Fibroblast of skin of right quadriceps (primary cell): Measurements from ENCODE around the gene PLVAP.
A peak's percentile ranks its signal among the peaks of the same experiment; 100 is the strongest.

Experiments used
- DNase-seq: peaks from one replicate; pipeline ENCODE4 v3.0.0-alpha.2; 2013

Gene PLVAP

DNA sequence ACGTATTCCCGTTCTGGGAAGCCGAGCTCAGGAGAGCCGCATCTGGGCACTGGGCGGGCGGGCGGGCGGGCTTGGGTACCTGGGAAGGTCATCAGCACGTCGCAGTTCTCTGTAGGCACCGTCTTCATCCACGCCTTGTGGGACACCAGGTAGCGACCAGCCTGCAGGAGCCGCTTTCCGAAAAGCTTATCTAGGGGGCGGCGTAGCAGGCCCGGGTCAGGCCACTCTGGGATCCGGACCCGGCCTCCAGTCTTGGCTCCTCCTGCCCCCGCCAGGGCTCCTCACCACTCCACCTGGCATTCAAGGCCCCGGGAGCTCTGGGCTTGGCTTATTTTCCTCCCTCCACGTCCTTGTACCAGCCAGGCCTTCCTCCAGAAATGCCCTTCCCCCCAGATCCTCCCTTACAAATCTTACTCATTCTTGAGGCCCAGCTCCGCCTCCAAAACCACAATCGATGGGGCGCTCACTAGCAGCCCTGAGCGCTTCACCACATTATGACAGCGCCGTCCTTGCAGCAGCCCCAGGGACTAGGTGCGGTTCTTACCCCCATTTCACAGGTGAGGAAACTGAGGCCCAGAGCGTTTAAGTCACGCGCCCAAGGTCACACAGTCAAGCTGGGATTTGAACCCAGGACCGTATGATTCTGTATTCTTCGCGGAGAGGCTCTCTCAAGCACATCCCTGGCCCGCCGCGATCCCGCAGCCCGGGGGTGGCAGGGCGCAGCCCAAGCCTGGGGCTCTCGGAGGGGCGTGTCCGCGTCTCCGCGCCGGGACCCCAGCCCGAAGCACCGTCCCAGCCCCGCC, 43.3 kb downstream of the PLVAP start:
- DNase-seq = peak; percentile 89

- DNase-seq = peak; percentile 55
Measured at GRCh38 chr19:17332677-17333581, 44.2 kb downstream of the PLVAP start.

- no peak for DNase-seq
Measured at GRCh38 chr19:17332360-17332676, 44.8 kb downstream of the PLVAP start.

- DNase-seq = no peak
Measured at GRCh38 chr19:17331045-17331558, 46.0 kb downstream of the PLVAP start.

GRCh38 chr19:17330262-17331044, 46.7 kb downstream of the PLVAP start:
- DNase-seq = no peak

GRCh38 chr19:17329366-17330261, 47.5 kb downstream of the PLVAP start:
- DNase-seq = no peak

DNA sequence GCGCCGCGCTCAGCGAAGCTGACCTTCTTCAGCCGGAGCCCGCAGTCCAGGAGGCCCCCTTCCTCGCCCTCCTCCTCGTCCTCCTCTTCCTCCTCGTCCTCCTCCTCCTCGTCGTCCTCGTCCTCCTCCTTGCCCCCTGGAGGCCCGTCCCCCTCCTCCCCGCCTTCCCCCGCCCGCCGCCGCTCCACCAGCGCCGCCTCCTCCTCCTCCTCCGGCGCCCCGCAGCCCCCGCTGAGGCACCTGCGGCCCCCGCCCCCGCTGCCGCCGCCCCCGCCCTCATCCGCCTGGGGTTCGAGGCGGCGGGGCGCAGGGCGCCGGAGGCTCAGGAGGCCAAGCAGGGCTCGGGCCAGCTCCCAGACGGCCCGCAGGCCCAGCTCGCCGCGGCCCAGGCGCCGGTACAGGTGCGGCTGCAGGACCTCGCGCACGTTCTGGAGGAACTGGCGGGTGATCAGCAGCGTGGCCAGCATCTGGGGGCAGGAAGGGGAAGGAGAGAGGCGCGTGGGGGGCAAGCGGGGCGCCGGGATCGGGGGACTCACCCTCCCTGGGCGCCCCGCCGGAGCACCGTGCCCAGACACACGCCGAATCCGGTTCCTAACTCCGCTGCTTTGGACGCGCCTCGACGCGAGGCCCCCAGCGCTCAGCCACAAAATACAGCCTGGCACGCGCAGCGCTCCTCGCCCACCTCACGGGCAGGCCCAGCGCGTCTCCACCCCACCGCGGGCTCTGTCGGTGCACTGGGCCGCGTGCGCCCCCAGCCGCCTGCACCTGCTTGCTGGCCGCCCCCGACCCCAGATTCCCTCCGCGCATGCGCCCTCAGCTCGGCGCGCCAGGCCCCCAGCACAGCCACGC, 48.4 kb downstream of the PLVAP start:
- no peak for DNase-seq

DNA sequence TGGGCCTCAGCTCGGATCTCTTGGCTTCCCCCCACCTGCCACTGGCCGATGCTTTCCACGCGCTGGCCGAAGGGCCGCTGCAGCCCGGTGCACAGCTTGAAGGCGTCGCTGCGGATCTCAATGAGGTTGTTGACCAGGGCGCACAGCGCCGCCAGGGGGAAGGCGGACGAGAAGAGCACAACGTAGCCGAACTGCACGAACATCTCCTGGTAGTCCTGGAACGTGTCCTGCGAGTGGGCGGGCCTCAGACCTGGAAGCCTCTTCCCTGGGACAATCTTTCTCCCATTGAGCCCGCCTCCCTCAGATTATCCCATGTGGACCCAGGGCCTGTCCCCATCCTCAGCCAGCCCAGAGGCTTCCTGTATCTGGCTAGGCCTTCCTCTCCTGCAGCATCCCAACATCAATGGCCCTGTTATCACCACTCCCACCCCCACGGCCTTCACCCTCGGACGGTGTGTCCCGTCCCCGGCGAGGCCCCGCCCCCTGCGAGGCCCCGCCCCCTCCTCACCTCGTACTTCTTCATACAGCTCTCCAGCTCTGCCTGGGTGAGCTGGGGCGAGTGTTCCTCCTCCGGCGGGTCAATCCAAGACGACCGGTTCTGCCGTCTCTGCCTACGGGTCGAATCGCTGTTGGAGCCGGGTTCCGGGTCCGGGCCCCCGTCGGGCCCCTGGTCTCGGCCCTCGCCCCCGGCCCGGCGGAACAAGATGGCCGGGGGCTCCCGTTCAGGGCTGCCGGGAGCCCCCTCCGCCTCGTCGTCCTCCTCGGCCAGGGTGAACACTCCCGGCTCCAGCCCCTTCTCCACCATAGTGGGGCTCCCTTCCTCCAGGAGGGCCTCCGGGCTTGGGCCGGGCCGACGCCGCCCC, 49.3 kb downstream of the PLVAP start:
- no peak for DNase-seq

DNA sequence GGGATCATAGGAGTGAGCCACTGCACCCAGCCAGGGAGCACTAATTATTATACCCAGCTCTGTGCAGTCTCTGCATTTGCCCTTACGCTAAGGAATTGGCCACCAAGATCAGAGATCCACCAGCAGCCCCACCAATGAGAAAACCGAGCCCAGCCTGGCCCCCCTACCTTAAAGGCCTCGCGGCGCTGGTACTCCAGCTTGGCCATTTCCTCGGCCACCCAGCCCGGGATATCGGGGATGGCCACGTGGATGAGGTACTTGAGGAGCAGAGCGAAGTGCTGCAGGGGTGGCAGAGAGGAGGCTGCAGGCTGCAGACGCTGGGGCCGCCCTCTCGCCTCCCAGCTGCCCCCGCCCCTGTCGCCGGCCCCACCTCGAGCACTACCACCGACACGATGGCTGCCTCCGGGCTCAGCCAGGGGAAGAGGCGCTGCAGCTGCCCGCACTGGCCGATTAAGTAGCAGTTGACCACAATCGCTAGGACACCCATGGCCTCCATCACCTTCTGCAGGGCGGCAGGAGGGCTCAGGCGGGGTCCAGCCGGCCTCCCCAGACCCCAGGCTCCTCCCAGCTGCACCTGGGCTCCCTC, 50.0 kb downstream of the PLVAP start:
- DNase-seq = no peak

DNA sequence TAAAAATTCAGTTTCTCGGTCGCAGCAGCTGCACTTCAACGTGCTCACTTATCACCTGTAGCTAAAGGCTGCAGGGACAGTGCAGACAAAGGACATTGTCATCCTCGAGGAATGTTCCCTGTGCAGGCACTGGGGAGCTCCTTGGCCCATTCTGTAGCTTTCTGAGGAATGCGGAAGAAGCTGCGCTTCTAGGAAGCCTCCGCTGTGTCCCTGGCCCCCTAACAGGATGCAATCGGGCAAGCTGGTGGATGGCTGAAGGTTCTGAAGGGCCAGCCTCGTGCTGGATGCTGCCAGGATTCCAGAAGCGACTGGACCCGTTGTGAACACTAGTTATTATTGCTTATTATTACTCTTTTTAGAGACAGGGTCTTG, 50.6 kb downstream of the PLVAP start:
- DNase-seq = no peak

DNA sequence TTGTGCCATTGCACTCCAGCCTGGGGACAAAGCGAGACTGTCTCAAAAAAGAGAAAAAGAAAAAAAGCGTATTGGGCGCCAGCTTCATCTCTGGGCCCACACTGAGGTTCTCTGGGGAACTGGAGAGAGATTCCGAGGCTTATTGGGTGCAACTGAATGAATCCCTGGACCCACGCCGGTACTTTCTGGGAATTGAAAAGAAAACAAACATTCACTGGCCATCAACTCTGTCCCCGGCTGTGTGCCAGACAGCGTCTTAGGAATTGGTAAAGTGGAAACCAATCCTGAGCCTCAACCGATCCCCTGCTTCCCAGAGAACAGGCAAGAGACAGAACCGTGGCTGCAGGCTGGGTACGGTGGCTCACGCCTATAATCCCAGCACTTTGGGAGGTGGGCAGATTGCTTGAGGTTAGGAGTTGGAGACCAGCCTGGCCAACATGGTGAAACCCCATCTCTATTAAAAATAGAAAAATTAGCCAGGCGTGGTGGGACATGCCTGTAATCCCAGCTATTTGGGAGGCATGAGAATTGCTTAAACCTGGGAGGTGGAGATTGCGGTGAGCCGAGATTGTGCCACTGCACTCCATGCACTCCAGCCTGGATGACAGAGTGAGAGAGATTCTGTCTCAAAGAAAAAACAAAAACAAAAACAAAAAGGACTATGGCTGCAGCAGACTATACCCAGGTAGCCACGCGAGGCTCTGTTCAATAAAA, 51.1 kb downstream of the PLVAP start:
- no peak for DNase-seq

- no peak for DNase-seq
Measured at GRCh38 chr19:17325133-17325532, 52.0 kb downstream of the PLVAP start.

GRCh38 chr19:17324357-17325114, 52.6 kb downstream of the PLVAP start:
- DNase-seq = no peak

- DNase-seq = no peak
Measured at GRCh38 chr19:17323964-17324332, 53.2 kb downstream of the PLVAP start.

- no peak for DNase-seq
Measured at GRCh38 chr19:17323300-17323963, 53.7 kb downstream of the PLVAP start.

DNA sequence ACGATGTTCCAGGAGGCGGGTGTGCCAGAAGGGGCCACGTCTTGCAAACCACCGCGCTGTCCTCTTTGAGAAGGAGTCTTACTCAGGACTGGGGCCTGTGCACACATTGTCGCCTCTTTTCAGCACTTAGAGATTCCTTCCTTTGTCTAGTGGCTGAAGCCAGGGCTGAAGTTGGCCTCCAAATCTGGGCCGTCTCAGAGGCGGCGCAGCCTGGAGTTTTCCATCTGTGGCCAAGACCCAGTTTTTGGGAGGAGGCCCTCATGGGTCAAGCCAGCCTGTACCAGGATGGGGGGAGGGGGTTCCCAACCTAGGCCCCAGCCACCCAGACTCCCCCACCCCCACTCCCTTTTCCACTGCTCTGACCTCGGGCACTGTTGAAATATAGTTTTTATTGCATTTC, 54.3 kb downstream of the PLVAP start:
- DNase-seq = no peak

DNA sequence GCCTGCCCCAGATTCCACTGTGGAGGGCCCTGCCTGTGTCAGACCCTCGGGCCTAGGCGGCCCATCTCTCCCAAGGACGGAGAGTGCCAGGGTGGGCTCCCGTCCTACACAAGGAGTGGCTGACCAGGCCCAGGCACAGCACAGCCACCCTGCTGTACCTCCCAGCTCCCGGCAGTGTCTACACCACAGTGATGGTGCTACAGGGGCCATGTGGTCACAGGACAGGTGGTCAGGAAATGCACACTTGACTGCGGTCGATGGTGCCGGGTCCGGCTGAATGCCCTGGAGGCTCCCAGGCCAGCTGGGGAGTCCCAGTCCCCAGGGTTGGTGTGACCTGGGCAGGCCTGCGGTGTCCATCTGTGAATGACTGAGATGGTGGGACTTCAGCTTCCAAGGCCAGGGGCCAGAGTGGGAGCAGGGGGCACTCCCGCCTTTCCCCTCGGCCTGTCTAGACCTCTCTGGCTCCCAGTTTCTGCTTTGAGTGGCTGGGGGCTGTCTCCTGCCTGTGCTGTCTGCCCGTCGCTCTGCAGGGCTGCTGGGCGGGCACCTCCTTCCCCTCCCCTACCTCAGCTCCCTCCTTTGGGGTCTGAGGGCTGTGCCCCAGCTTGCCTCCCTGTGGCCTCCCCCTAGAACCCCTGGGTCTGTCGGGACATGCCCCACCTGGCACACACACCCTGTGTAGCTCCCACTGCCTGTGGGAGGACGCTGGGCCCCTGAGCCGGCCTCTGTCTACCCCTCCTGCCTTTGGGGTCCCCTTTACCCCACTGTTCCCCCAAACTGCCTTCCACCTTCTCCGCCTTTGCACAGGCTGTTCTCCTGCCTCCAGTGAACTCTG, 55.3 kb downstream of the PLVAP start:
- DNase-seq = no peak
